Activated CD4-positive, alpha-beta T cell treated with anti-CD3 and anti-CD28 coated beads for 36 hours (primary cell): Measurements from ENCODE around the gene IGSF11. TPM values are rescaled to one million over a fixed set of nuclear protein-coding genes. Genes with fewer than 3 reads are reported as not detected.

Experiments
- ATAC-seq: fragments of 200-7000 bp; cut with Tn5 transposase; one replicate; pipeline ENCODE4 v1.10.0; 2021; ENCODE audit warnings: mild to moderate bottlenecking, moderate library complexity
- CTCF ChIA-PET: fragments of 350-600 bp; sonication (Branson Sonifier 250); formaldehyde crosslinking; loops from one replicate; lab custom pipeline; 2021; ENCODE audit warnings: antibody characterized with exemption; lab: Charles Lee
- POLR2A ChIA-PET: fragments of 350-600 bp; sonication (Branson Sonifier 250); formaldehyde crosslinking; loops from one replicate; lab custom pipeline; 2021; ENCODE audit warnings: antibody characterized with exemption, inconsistent platforms; lab: Charles Lee
- DNase-seq: peaks from one replicate; pipeline ENCODE4 v3.0.0-alpha.2; 2020
- H3K27ac Mint-ChIP-seq: one replicate; pipeline ENCODE4 v1.8.0; 2021; ENCODE audit warnings: mixed read lengths
- H3K27me3 Mint-ChIP-seq: one replicate; pipeline ENCODE4 v1.8.0; 2021; ENCODE audit warnings: mixed read lengths
- H3K36me3 Mint-ChIP-seq: one replicate; pipeline ENCODE4 v1.8.0; 2021; ENCODE audit warnings: low read depth, mixed read lengths
- H3K4me1 Mint-ChIP-seq: one replicate; pipeline ENCODE4 v1.8.0; 2021; ENCODE audit warnings: mixed read lengths
- H3K4me3 Mint-ChIP-seq: one replicate; pipeline ENCODE4 v1.8.0; 2021; ENCODE audit warnings: mild to moderate bottlenecking, moderate library complexity, mixed read lengths
- H3K9me3 Mint-ChIP-seq: one replicate; pipeline ENCODE4 v1.8.0; 2021; ENCODE audit warnings: low read depth, mixed read lengths
- intact Hi-C, 2 experiments: fragments of 100-400 bp; cut with DNase I in 1 of 2; cut with micrococcal nuclease in 1 of 2; formaldehyde crosslinking; loops; one replicate each; pipeline versions ENCODE4 v1.14.2 to v1.15.1; 2022 to 2024; cut with DNase I, micrococcal nuclease
- total RNA-seq, 2 experiments: library from RNA; stranded (reverse); gene quantifications; one replicate each; pipeline ENCODE4 v1.2.3, GENCODE V29; 2021

The IGSF11 gene
- total RNA-seq, 2 experiments from 2014 or later: 0.09 to 0.23 TPM

DNA sequence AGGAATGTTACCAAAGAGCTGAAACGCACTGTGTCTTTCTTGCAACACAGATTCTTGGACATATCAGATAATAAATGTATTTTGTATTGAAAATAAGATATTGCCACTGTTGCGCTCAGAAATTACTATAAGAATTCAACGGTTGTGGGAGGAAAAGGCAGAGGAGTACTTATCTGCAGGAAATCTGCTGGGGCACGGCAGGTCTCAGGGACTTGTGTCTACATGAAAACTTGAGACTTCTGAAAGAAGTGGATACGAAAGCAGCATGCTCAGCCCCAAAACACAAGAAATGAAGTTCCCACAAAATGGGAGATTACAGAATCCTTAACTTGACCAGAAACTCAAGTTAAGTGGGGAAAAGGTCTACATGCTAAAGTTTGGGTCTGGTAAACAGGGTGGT lies 86.5 kb downstream of the IGSF11 start:
- intact Hi-C loops: loop anchor here in 1 of 2 experiments (5.0 kb wide), 1 partner anchor 84 kb away; the partner anchor contains the start of gene IGSF11
- no peaks in the 10 kb centered on the region for H3K27me3 Mint-ChIP-seq
- ATAC-seq: no peak
- no peak overlapping the region for H3K4me3 Mint-ChIP-seq
- DNase-seq: no peak
- CTCF ChIA-PET: interaction anchor here (0.5 to 0.9 kb wide), 4 partner anchors 43 to 731 kb away, joined by 3 read pairs; no protein-coding TSS in a partner anchor
- POLR2A ChIA-PET: no interaction called here
- H3K36me3 Mint-ChIP-seq: no peaks in the 10 kb centered on the region
- no peak overlapping the region for H3K27ac Mint-ChIP-seq
- H3K4me1 Mint-ChIP-seq: peaks cover 44% of the 10 kb centered on the region
- H3K9me3 Mint-ChIP-seq: no peaks in the 10 kb centered on the region

- H3K27me3 Mint-ChIP-seq: no peaks in the 10 kb centered on the region
- H3K27ac Mint-ChIP-seq: no peak overlapping the region
- intact Hi-C loops: loop anchor here in 1 of 2 experiments (5.0 kb wide), 1 partner anchor 86 kb away; the partner anchor contains the start of gene IGSF11
- ChIA-PET CTCF (no interaction called here), POLR2A (no interaction called here)
- H3K4me3 Mint-ChIP-seq: no peak overlapping the region
- DNase-seq: no peak
- no peaks in the 10 kb centered on the region for H3K9me3 Mint-ChIP-seq
- no peaks in the 10 kb centered on the region for H3K36me3 Mint-ChIP-seq
- H3K4me1 Mint-ChIP-seq: peaks cover 60% of the 10 kb centered on the region
- ATAC-seq: peak; percentile 34
Observed at GRCh38 chr3:118946449-118946848, 88.2 kb downstream of the IGSF11 start.

DNA sequence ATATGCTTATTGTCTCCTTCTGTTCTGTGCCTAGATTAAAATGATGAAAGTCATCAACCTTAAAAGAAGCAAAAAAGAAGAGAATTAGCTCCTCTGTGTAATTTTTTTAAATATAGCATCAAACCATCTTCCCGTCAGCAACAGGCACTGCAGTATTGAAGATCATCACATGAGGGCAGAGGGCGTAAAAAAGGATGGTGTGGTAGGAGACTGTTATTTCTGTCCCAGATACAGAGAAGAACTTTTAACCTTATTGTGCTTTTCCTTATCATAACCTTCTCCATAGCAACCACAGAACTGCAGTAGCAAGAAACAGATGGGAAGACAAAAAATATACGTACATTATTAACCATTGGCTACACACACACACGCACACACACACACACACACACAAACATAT lies 88.8 kb downstream of the IGSF11 start:
- POLR2A ChIA-PET: no interaction called here
- no peaks in the 10 kb centered on the region for H3K27me3 Mint-ChIP-seq
- H3K4me1 Mint-ChIP-seq: peaks cover 60% of the 10 kb centered on the region
- no peak overlapping the region for H3K4me3 Mint-ChIP-seq
- CTCF ChIA-PET: interaction anchor here (1.5 kb wide), 1 partner anchor 63 kb away, joined by 6 read pairs; no protein-coding TSS in a partner anchor
- no peak for DNase-seq
- H3K27ac Mint-ChIP-seq: no peak overlapping the region
- no peaks in the 10 kb centered on the region for H3K36me3 Mint-ChIP-seq
- no peak for ATAC-seq
- intact Hi-C loops: loop anchor here in 1 of 2 experiments (5.0 kb wide), 1 partner anchor 86 kb away; the partner anchor contains the start of gene IGSF11
- H3K9me3 Mint-ChIP-seq: no peaks in the 10 kb centered on the region

GRCh38 chr3:118943597-118943996 lies 91.0 kb downstream of the IGSF11 start:
- H3K4me3 Mint-ChIP-seq: no peak overlapping the region
- CTCF ChIA-PET: no interaction called here
- intact Hi-C loops: no loop called here
- H3K9me3 Mint-ChIP-seq: no peaks in the 10 kb centered on the region
- H3K27ac Mint-ChIP-seq: no peak overlapping the region
- peaks cover 48% of the 10 kb centered on the region for H3K4me1 Mint-ChIP-seq
- POLR2A ChIA-PET: no interaction called here
- H3K36me3 Mint-ChIP-seq: no peaks in the 10 kb centered on the region
- no peak for ATAC-seq
- no peaks in the 10 kb centered on the region for H3K27me3 Mint-ChIP-seq
- no peak for DNase-seq

- Mint-ChIP-seq H3K27ac (no peak overlapping the region), H3K27me3 (no peaks in the 10 kb centered on the region), H3K4me1 (peaks cover 46% of the 10 kb centered on the region), H3K9me3 (no peaks in the 10 kb centered on the region), H3K4me3 (no peak overlapping the region), H3K36me3 (no peaks in the 10 kb centered on the region)
- intact Hi-C loops: no loop called here
- ChIA-PET POLR2A (no interaction called here), CTCF (interaction anchor here (0.5 to 1.3 kb wide), 3 partner anchors 8 to 741 kb away, joined by 3 read pairs; no protein-coding TSS in a partner anchor)
- DNase-seq (no peak), ATAC-seq (no peak)
Observed at GRCh38 chr3:118942671-118943070, 92.0 kb downstream of the IGSF11 start.

GRCh38 chr3:118942195-118942594 lies 92.5 kb downstream of the IGSF11 start:
- ATAC-seq (no peak), DNase-seq (no peak)
- no peaks in the 10 kb centered on the region for H3K36me3 Mint-ChIP-seq
- H3K9me3 Mint-ChIP-seq: no peaks in the 10 kb centered on the region
- intact Hi-C loops: no loop called here
- ChIA-PET POLR2A (no interaction called here), CTCF (interaction anchor here (1.3 kb wide), 2 partner anchors 9 to 93 kb away, joined by 3 read pairs; no protein-coding TSS in a partner anchor)
- peaks cover 43% of the 10 kb centered on the region for H3K4me1 Mint-ChIP-seq
- H3K27me3 Mint-ChIP-seq: no peaks in the 10 kb centered on the region
- no peak overlapping the region for H3K4me3 Mint-ChIP-seq
- peak overlapping the region; percentile 1 for H3K27ac Mint-ChIP-seq

DNA sequence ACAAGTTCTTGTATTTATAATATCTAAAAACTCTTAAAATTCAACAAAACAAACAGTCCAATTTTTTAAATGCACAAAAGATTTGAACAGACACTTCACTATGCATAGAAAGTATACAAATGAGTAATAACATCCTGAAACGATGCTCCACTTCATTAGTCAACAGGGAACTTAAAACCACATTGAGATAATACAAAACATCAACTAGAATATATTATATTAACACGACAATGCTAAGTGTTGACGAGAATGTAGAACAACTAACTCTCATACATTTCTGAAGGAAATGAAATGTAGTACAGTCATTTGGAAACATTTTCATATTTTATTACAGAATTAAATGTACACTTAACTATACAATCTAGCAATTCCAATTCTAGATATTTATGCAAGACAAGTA lies 93.4 kb downstream of the IGSF11 start:
- intact Hi-C loops: no loop called here
- ATAC-seq (no peak), DNase-seq (no peak)
- no peaks in the 10 kb centered on the region for H3K27me3 Mint-ChIP-seq
- H3K9me3 Mint-ChIP-seq: no peaks in the 10 kb centered on the region
- H3K27ac Mint-ChIP-seq: no peak overlapping the region
- H3K36me3 Mint-ChIP-seq: no peaks in the 10 kb centered on the region
- peaks cover 39% of the 10 kb centered on the region for H3K4me1 Mint-ChIP-seq
- CTCF ChIA-PET: no interaction called here
- POLR2A ChIA-PET: no interaction called here
- no peak overlapping the region for H3K4me3 Mint-ChIP-seq

DNA sequence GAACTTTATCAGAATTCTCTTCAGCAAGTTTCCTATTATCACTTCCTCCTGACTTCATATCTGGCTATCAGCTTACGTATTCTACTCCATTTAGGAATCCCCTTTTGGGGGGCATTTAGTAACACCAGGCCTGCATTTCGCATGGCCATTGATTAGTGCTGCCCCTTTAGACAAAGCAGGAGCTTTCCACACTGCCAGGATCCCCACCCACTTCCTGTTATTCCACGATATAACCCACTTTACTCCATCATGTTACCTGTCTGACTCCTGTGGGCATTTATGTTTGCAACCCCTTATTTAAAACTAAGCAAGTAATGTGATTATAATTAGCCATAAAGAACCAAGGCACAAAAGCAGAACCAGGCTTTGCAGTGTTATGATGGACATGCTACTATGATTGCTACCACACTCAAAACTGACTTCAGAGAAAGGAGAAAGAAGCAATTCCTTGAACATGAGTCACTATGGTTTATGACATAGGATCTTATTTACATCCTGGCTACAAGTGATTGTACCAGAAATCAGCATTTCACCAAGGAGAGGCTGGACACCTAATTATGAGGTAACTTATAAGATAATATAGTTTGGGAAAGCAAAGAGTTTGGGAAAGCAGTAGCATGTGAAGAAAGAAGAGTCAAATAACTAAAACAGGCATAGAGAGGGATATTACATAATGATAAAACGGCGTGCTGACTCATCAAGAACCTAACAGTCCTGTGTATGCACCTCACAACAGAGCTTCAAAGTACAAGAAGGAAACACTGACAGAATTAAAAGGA lies 96.3 kb downstream of the IGSF11 start:
- peak; percentile 85 for ATAC-seq
- Mint-ChIP-seq H3K36me3 (no peaks in the 10 kb centered on the region), H3K27me3 (no peaks in the 10 kb centered on the region), H3K27ac (no peak overlapping the region), H3K4me1 (peaks cover 27% of the 10 kb centered on the region), H3K9me3 (no peaks in the 10 kb centered on the region), H3K4me3 (no peak overlapping the region)
- no peak for DNase-seq
- CTCF ChIA-PET: interaction anchor here (0.6 kb wide), 1 partner anchor 86 kb away, joined by 3 read pairs; no protein-coding TSS in a partner anchor
- POLR2A ChIA-PET: interaction anchor here (0.6 kb wide), 1 partner anchor 29 kb away, joined by 3 read pairs; no protein-coding TSS in a partner anchor
- intact Hi-C loops: no loop called here

GRCh38 chr3:118936811-118937210 lies 97.8 kb downstream of the IGSF11 start:
- ChIA-PET CTCF (interaction anchor here (1.1 kb wide), 1 partner anchor 55 kb away, joined by 5 read pairs; no protein-coding TSS in a partner anchor), POLR2A (interaction anchor here (0.5 kb wide), 1 partner anchor 13 kb away, joined by 5 read pairs; no protein-coding TSS in a partner anchor)
- Mint-ChIP-seq H3K36me3 (no peaks in the 10 kb centered on the region), H3K27ac (no peak overlapping the region), H3K27me3 (no peaks in the 10 kb centered on the region), H3K4me3 (no peak overlapping the region), H3K9me3 (no peaks in the 10 kb centered on the region), H3K4me1 (peaks cover 13% of the 10 kb centered on the region)
- ATAC-seq (no peak), DNase-seq (no peak)
- intact Hi-C loops: no loop called here

GRCh38 chr3:118932822-118933558 lies 101.7 kb downstream of the IGSF11 start:
- H3K27me3 Mint-ChIP-seq: no peaks in the 10 kb centered on the region
- ChIA-PET POLR2A (no interaction called here), CTCF (interaction anchor here (0.8 to 1.4 kb wide), 2 partner anchors 23 to 50 kb away, joined by 3 to 7 read pairs; no protein-coding TSS in a partner anchor)
- no peaks in the 10 kb centered on the region for H3K36me3 Mint-ChIP-seq
- ATAC-seq: no peak
- no peak for DNase-seq
- H3K27ac Mint-ChIP-seq: no peak overlapping the region
- no peaks in the 10 kb centered on the region for H3K4me1 Mint-ChIP-seq
- H3K9me3 Mint-ChIP-seq: no peaks in the 10 kb centered on the region
- intact Hi-C loops: no loop called here
- H3K4me3 Mint-ChIP-seq: no peak overlapping the region

GRCh38 chr3:118931996-118932395 lies 102.7 kb downstream of the IGSF11 start:
- Mint-ChIP-seq H3K27me3 (no peaks in the 10 kb centered on the region), H3K9me3 (no peaks in the 10 kb centered on the region), H3K4me3 (no peak overlapping the region), H3K36me3 (no peaks in the 10 kb centered on the region), H3K4me1 (no peaks in the 10 kb centered on the region), H3K27ac (no peak overlapping the region)
- DNase-seq (no peak), ATAC-seq (no peak)
- POLR2A ChIA-PET: no interaction called here
- intact Hi-C loops: no loop called here
- CTCF ChIA-PET: no interaction called here
